ENCODE data around the gene ANKRD11.
"Not testable (repeated sequence)": the region's sequence is repeated elsewhere in the genome, so short reads cannot be mapped to it uniquely, and the experiment has no call there.

Gene ANKRD11

GRCh38 chr16:89430436-89431157 lies 59.8 kb downstream of the ANKRD11 start:
- DNase-seq (ENCODE audit: low read depth, low spot score), result no peak

DNA sequence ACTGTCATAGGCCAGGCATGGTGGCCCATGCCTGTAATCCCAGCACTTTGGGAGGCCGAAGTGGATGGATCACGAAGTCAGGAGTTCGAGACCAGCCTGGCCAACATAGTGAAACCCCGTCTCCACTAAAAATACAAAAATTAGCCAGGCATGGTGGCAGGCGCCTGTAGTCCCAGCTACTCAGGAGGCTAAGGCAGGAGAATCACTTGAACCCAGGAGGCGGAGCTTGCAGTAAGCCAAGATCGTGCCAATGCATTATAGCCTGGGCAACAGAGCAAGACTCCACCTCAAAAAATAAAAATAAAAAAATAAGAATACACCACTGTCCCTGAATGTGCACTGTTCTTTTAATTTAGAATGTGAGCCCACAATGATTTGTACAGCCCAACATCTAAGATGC lies 61.8 kb downstream of the ANKRD11 start:
- not testable (repeated sequence) for DNase-seq (ENCODE audit: low read depth, low spot score)

GRCh38 chr16:89426736-89427530 lies 63.4 kb downstream of the ANKRD11 start:
- no peak for DNase-seq (ENCODE audit: low read depth, low spot score)

DNA sequence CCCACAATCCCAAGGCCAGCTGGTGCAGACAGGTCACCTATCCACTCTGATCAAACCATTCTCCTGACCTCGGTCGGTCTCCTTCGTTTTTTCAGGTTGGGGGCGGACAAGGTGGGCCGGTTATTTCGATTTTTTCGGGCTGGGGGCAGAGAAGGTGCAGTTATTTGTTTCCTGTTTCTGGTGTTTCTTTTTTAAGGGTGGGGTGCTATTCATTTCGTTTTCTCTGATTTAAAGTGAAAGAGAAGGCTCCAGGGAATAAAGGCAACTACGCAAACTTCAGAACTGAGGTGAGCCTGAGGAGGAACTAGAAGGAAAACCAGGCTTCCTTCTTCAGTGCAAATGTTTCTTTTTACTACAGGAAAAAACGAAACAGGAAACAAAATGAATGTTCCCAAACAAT lies 64.8 kb downstream of the ANKRD11 start:
- no peak for DNase-seq (ENCODE audit: low read depth, low spot score)

DNA sequence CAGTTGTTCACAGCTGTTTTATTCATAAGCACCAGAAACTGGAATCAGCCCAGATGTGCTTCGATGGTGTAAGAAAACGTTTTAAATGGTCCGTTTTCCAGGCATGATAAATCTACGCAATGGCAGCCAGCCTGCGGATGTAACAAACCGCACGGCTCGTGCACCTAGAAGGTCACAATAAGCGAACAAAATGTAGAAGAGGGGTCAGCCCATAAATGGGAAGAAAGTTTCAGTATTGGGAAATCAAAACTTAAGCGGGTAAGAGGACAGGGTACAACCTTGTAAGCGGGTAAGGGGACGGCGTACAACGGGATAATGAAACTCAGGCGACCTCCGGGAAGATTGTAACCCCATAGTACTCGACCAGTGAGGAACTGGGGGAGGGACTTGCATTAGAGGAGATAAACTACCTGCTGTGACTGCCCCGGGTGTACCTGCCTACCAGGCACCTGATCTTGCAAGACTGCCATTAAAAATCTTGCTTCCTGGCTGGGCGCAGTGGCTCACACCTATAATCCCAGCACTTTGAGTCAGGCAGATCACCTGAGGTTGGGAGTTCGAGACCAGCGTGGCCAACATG lies 66.6 kb downstream of the ANKRD11 start:
- no peak for DNase-seq (ENCODE audit: low read depth, low spot score)

DNA sequence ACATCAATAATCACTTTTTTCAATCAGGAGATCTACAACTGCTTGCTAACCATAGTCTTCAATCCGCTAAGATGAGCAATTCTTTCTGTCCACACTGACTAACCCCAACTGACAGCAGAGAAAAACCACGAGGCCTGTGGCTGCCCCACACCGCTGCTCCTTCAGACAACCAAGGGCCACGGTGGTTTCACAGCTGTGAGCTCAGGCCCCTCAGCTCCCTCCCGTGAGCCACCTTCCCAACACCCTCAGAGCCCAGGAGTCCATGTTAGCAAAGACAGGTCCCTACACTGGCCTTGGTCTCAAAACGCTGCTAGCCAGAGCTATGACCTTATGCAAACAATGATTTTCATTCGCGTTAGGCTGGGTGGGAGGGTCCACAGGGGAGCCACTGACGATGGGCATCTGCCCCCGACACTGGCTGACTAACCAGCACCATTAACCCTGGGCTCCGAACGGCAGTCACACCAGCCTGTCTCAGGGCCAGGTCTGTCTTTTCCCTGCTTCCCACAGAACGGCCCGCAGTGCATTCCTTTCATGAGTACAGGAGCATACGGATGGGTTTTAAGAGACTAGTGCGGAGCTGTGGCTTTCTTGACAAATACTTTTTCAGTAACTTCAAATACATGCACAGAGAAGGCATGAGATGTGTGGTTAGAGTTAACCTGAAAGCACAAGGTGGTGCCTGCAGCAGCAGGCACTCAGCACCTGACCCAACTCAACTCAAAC lies 67.3 kb downstream of the ANKRD11 start:
- DNase-seq (ENCODE audit: low read depth, low spot score), result no peak

DNA sequence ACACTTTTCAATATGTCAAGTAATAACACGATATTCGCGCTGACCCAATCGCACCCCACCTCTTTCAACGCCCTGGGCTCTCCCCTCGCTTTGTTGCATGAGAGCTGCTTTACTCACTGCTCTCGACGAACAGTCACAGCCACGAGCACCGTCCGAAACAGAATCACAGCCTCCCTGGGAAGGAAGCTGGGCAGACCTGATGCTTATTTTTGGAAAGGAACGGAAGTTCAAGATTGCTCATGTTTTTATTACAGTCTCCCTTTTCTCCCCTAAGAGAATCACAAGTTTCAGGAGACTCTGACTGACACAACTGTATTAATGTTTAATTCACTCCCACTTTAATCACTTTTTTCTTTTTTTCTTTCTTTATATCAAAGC lies 67.8 kb downstream of the ANKRD11 start:
- DNase-seq (ENCODE audit: low read depth, low spot score), result no peak

GRCh38 chr16:89421300-89421699 lies 69.1 kb downstream of the ANKRD11 start:
- not testable (repeated sequence) for DNase-seq (ENCODE audit: low read depth, low spot score)

DNA sequence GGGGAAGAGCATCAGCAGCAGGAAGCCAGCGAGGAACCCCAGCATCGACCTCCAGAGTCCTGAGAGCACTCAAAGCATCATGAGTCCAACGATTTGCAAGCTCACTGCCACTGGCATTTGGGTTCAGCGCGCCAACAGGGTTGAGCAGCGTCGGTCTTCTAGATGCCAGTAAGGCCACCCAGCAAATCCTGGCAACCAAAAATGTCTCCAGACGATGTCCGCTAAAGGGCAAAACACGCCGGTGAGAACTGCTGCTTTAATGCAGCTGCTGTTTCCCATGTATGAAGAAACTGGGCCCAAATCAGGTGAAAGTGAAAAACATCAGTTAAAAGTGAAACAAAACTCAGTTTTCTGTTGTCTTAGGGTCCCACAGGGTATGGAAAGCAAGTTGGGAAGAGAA lies 70.2 kb downstream of the ANKRD11 start:
- no peak for DNase-seq (ENCODE audit: low read depth, low spot score)

GRCh38 chr16:89418352-89418751 lies 72.0 kb downstream of the ANKRD11 start:
- DNase-seq (ENCODE audit: low read depth, low spot score), result no peak

DNA sequence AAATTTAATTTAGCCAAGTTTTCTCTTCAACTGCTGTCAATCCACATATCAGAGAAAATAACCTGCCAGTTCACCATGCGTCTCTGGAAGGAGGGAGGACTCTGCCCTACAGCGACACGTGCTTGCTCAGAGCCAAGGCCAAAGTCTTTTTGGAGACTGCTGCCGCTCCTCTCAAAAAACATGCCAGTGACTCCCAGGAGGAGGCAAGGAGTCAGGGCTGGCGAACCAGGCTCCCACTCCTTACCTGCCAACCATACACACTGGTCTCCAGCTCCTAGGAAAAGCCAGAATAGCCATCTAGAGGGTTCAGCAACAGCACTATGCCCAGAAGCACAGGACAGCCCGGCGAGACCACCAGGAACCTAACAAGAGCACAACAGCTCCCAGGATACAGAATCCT lies 73.0 kb downstream of the ANKRD11 start:
- no peak for DNase-seq (ENCODE audit: low read depth, low spot score)

- no peak for DNase-seq (ENCODE audit: low read depth, low spot score)
Measured at GRCh38 chr16:89413811-89414585, 76.4 kb downstream of the ANKRD11 start.

GRCh38 chr16:89412811-89413210 lies 77.5 kb downstream of the ANKRD11 start:
- no peak for DNase-seq (ENCODE audit: low read depth, low spot score)

DNA sequence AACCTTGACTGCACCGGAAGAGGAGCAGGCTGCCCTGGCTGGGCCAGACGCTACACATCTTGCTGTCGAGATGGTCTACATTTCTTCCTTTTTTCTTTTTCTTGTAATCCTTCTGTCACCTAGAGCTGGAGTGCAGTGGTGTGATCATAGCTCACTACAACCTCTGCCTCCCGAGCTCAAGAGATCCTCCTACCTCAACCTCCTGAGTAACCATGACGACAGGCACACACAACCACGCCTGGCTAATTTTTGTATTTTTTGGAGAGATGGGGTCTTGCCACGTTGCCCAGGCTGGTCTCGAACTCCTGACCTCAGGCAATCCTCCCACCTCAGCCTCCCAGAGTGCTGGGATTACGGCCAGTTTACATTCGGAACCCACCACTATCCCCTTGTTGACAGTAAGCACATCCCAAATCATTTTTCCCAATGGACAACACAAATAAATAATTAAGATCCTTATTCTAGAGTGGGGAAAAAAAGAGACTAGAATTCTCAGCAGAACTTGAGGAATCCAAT lies 79.0 kb downstream of the ANKRD11 start:
- DNase-seq (ENCODE audit: low read depth, low spot score), result no peak

- no peak for DNase-seq (ENCODE audit: low read depth, low spot score)
Measured at GRCh38 chr16:89410794-89411309, 79.5 kb downstream of the ANKRD11 start.

GRCh38 chr16:89410322-89410721 lies 80.0 kb downstream of the ANKRD11 start:
- no peak for DNase-seq (ENCODE audit: low read depth, low spot score)

DNA sequence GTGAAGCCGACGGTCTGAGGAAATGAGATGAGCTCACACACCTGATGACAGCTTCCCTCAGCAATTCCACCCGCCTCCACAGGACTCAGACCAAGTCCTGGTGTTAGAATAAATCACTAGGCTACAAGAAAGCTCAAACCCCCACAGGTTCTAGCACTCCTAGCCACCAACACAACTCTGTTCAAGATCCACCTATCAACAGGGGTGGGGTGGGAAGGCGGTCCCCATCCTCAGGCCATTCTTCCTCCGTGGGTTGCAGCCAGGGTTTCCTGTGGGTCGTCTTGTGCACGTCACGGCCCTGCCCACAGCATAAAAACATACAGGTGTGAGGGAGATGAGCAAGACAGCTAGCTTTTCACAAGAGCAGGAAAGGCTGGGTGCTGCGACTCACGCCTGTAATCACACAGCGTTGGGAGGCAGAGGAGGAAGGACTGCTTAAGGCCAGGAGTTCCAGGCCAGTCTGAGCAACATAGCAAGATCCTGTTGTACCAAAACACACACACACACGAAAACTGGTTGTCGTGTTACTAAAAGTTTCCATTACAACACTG lies 81.1 kb downstream of the ANKRD11 start:
- DNase-seq (ENCODE audit: low read depth, low spot score), result no peak

GRCh38 chr16:89408315-89408714 lies 82.0 kb downstream of the ANKRD11 start:
- no peak for DNase-seq (ENCODE audit: low read depth, low spot score)

DNA sequence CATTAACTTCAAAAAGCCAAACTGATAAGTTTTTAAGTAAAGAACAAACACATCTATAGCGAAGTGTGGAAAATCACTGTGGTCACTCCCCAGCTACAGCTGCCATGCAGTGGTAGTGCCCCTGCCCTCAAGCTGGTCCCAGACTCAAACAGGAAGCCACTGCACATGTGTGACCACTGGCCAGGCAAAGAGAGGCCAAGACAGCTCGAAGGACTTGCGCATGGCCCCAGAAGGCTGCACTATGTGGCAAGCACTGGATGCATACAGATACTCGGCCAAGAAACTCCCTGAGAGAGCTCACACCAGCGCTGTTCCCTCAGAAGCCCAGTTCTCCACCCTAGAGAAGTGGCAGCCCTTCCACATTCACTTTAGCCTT lies 82.4 kb downstream of the ANKRD11 start:
- DNase-seq (ENCODE audit: low read depth, low spot score), result no peak

GRCh38 chr16:89407282-89407924 lies 83.0 kb downstream of the ANKRD11 start:
- no peak for DNase-seq (ENCODE audit: low read depth, low spot score)

Measured in iPS DF 19.7 (cell line).